Measurements from ENCODE around the gene EGLN2.

Gene EGLN2

GRCh38 chr19:40791349-40791748 is 7.6 kb upstream of the EGLN2 start:
- Histone ChIP-seq H3K4me3 (ENCODE audit: low read length) (no peak overlapping the region), H3K9me3 (ENCODE audit: insufficient read depth, low read depth, low read length) (no peaks in the 10 kb centered on the region), H3K27me3 (ENCODE audit: insufficient read depth, low read length) (no peaks in the 10 kb centered on the region), H3K9ac (ENCODE audit: low read depth, low read length) (no peak overlapping the region), H3K36me3 (ENCODE audit: insufficient read depth, low read length) (no peaks in the 10 kb centered on the region), H3K27ac (ENCODE audit: low read depth, low read length) (no peak overlapping the region), H3K4me1 (ENCODE audit: insufficient read depth, low read length) (no peaks in the 10 kb centered on the region)
- WGBS = 79% methylated on average over 7 of the region's 7 CpGs

- Histone ChIP-seq H3K9ac (ENCODE audit: low read depth, low read length) (no peak overlapping the region), H3K27ac (ENCODE audit: low read depth, low read length) (no peak overlapping the region), H3K9me3 (ENCODE audit: insufficient read depth, low read depth, low read length) (no peaks in the 10 kb centered on the region), H3K36me3 (ENCODE audit: insufficient read depth, low read length) (no peaks in the 10 kb centered on the region), H3K4me1 (ENCODE audit: insufficient read depth, low read length) (no peaks in the 10 kb centered on the region), H3K4me3 (ENCODE audit: low read length) (no peak overlapping the region), H3K27me3 (ENCODE audit: insufficient read depth, low read length) (no peaks in the 10 kb centered on the region)
- WGBS = 94% methylated on average over 3 of the region's 3 CpGs
These were observed 7.0 kb upstream of the EGLN2 start for GRCh38 chr19:40791996-40792395.

GRCh38 chr19:40797166-40797962 is 1.6 kb upstream of the EGLN2 start:
- peak overlapping the region; percentile 79; the same call in 1 of the 2 replicates for H3K27ac ChIP-seq (ENCODE audit: low read depth, low read length)
- H3K9ac ChIP-seq (ENCODE audit: low read depth, low read length) = peak overlapping the region; percentile 82; the same call in 1 of the 2 replicates
- H3K27me3 ChIP-seq (ENCODE audit: insufficient read depth, low read length) = no peaks in the 10 kb centered on the region
- 94% methylated on average over 14 of the region's 14 CpGs for WGBS
- H3K36me3 ChIP-seq (ENCODE audit: insufficient read depth, low read length) = peaks cover 21% of the 10 kb centered on the region
- no peaks in the 10 kb centered on the region for H3K4me1 ChIP-seq (ENCODE audit: insufficient read depth, low read length)
- no peaks in the 10 kb centered on the region for H3K9me3 ChIP-seq (ENCODE audit: insufficient read depth, low read depth, low read length)
- H3K4me3 ChIP-seq (ENCODE audit: low read length) = no peak overlapping the region; the same call in 1 of the 2 replicates

- 0 out of 2 replicates have a peak, but pooled peaks cover 3% of the 10 kb centered on the region for H3K4me1 ChIP-seq (ENCODE audit: insufficient read depth, low read length)
- peak overlapping the region; percentile 68 for H3K4me3 ChIP-seq (ENCODE audit: low read length)
- H3K27me3 ChIP-seq (ENCODE audit: insufficient read depth, low read length) = no peaks in the 10 kb centered on the region
- H3K36me3 ChIP-seq (ENCODE audit: insufficient read depth, low read length) = peaks cover 28% of the 10 kb centered on the region
- H3K27ac ChIP-seq (ENCODE audit: low read depth, low read length) = peak overlapping the region; percentile 79
- H3K9ac ChIP-seq (ENCODE audit: low read depth, low read length) = peak overlapping the region; percentile 82
- WGBS = 10% methylated on average over 28 of the region's 28 CpGs
- no peaks in the 10 kb centered on the region for H3K9me3 ChIP-seq (ENCODE audit: insufficient read depth, low read depth, low read length)
These were observed 868 bp upstream of the EGLN2 start for GRCh38 chr19:40797963-40798682.

- Histone ChIP-seq H3K36me3 (ENCODE audit: insufficient read depth, low read length) (peaks cover 42% of the 10 kb centered on the region), H3K4me1 (ENCODE audit: insufficient read depth, low read length) (0 out of 2 replicates have a peak, but pooled peaks cover 3% of the 10 kb centered on the region), H3K9ac (ENCODE audit: low read depth, low read length) (peak overlapping the region; percentile 95), H3K4me3 (ENCODE audit: low read length) (peak overlapping the region; percentile 97), H3K27me3 (ENCODE audit: insufficient read depth, low read length) (no peaks in the 10 kb centered on the region), H3K27ac (ENCODE audit: low read depth, low read length) (peak overlapping the region; percentile 95), H3K9me3 (ENCODE audit: insufficient read depth, low read depth, low read length) (no peaks in the 10 kb centered on the region)
- 5% methylated on average over 40 of the region's 40 CpGs for WGBS
These were observed 757 bp downstream of the EGLN2 start for GRCh38 chr19:40799558-40800338.

- peak overlapping the region; percentile 97 for H3K4me3 ChIP-seq (ENCODE audit: low read length)
- no peaks in the 10 kb centered on the region for H3K9me3 ChIP-seq (ENCODE audit: insufficient read depth, low read depth, low read length)
- 91% methylated on average over 27 of the region's 27 CpGs for WGBS
- no peaks in the 10 kb centered on the region for H3K27me3 ChIP-seq (ENCODE audit: insufficient read depth, low read length)
- peak overlapping the region; percentile 95 for H3K9ac ChIP-seq (ENCODE audit: low read depth, low read length)
- H3K27ac ChIP-seq (ENCODE audit: low read depth, low read length) = no peak overlapping the region
- H3K36me3 ChIP-seq (ENCODE audit: insufficient read depth, low read length) = peaks cover 50% of the 10 kb centered on the region
- 0 out of 2 replicates have a peak, but pooled peaks cover 3% of the 10 kb centered on the region for H3K4me1 ChIP-seq (ENCODE audit: insufficient read depth, low read length)
These were observed 1.5 kb downstream of the EGLN2 start for GRCh38 chr19:40800339-40800996.

- no peak overlapping the region for H3K27ac ChIP-seq (ENCODE audit: low read depth, low read length)
- 95% methylated on average over 27 of the region's 27 CpGs for WGBS
- H3K9ac ChIP-seq (ENCODE audit: low read depth, low read length) = no peak overlapping the region
- peak overlapping the region; percentile 9; the same call in 1 of the 2 replicates for H3K4me3 ChIP-seq (ENCODE audit: low read length)
- peaks cover 7% of the 10 kb centered on the region for H3K4me1 ChIP-seq (ENCODE audit: insufficient read depth, low read length)
- no peaks in the 10 kb centered on the region for H3K27me3 ChIP-seq (ENCODE audit: insufficient read depth, low read length)
- H3K36me3 ChIP-seq (ENCODE audit: insufficient read depth, low read length) = peaks cover 53% of the 10 kb centered on the region
- no peaks in the 10 kb centered on the region for H3K9me3 ChIP-seq (ENCODE audit: insufficient read depth, low read depth, low read length)
These were observed 2.0 kb downstream of the EGLN2 start for GRCh38 chr19:40800997-40801377.

GRCh38 chr19:40801426-40802299 is 2.7 kb downstream of the EGLN2 start:
- Histone ChIP-seq H3K27ac (ENCODE audit: low read depth, low read length) (no peak overlapping the region), H3K9me3 (ENCODE audit: insufficient read depth, low read depth, low read length) (no peaks in the 10 kb centered on the region), H3K36me3 (ENCODE audit: insufficient read depth, low read length) (peaks cover 53% of the 10 kb centered on the region), H3K9ac (ENCODE audit: low read depth, low read length) (no peak overlapping the region), H3K4me3 (ENCODE audit: low read length) (peak overlapping the region; percentile 9; the same call in 1 of the 2 replicates), H3K4me1 (ENCODE audit: insufficient read depth, low read length) (peaks cover 10% of the 10 kb centered on the region), H3K27me3 (ENCODE audit: insufficient read depth, low read length) (no peaks in the 10 kb centered on the region)
- WGBS = 93% methylated on average over 12 of the region's 13 CpGs

- Histone ChIP-seq H3K27ac (ENCODE audit: low read depth, low read length) (no peak overlapping the region), H3K4me3 (ENCODE audit: low read length) (no peak overlapping the region), H3K27me3 (ENCODE audit: insufficient read depth, low read length) (no peaks in the 10 kb centered on the region), H3K4me1 (ENCODE audit: insufficient read depth, low read length) (peaks cover 10% of the 10 kb centered on the region), H3K36me3 (ENCODE audit: insufficient read depth, low read length) (peaks cover 56% of the 10 kb centered on the region), H3K9me3 (ENCODE audit: insufficient read depth, low read depth, low read length) (no peaks in the 10 kb centered on the region), H3K9ac (ENCODE audit: low read depth, low read length) (no peak overlapping the region)
- 79% methylated on average over 11 of the region's 11 CpGs for WGBS
These were observed 3.5 kb downstream of the EGLN2 start for GRCh38 chr19:40802300-40803169.
